H9 (cell line): ENCODE data around the gene CWC27. TPM values are rescaled to one million over a fixed set of nuclear protein-coding genes. Genes with fewer than 3 reads are reported as not detected.

ENCODE experiments used
- DNase-seq: peaks from one replicate; pipeline ENCODE4 v3.0.0-alpha.2; 2017
- H2AFZ ChIP-seq: one replicate; pipeline ENCODE4 v1.6.1; 2013; ENCODE audit warnings: mild to moderate bottlenecking, low read length, control low read depth, moderate library complexity
- H2AK5ac ChIP-seq: 2 replicates; pipeline ENCODE4 v1.6.1; 2013; ENCODE audit warnings: low read length, control low read depth, mixed read lengths; ENCODE audit not compliant: insufficient read length
- H2BK120ac ChIP-seq: one replicate; pipeline ENCODE4 v1.6.1; 2013; ENCODE audit warnings: low read depth, mild to moderate bottlenecking, low read length, control low read depth, inconsistent platforms; ENCODE audit not compliant: poor library complexity, severe bottlenecking
- H2BK12ac ChIP-seq: 2 replicates; pipeline ENCODE4 v1.6.1; 2013; ENCODE audit warnings: low read length, control low read depth, mixed read lengths, low read depth; ENCODE audit not compliant: insufficient read length
- H2BK15ac ChIP-seq: 2 replicates; pipeline ENCODE4 v1.6.1; 2013; ENCODE audit warnings: low read depth, low read length, control low read depth
- H2BK20ac ChIP-seq: one replicate; pipeline ENCODE4 v1.6.1; 2013; ENCODE audit warnings: low read depth, mild to moderate bottlenecking, low read length, control low read depth, inconsistent platforms; ENCODE audit not compliant: poor library complexity, severe bottlenecking
- H2BK5ac ChIP-seq: 2 replicates; pipeline ENCODE4 v1.6.1; 2013; ENCODE audit warnings: low read length, control low read depth, mixed read lengths; ENCODE audit not compliant: insufficient read length
- H3K14ac ChIP-seq: 2 replicates; pipeline ENCODE4 v1.6.1; 2013; ENCODE audit warnings: low read length, control low read depth; ENCODE audit not compliant: insufficient read depth
- H3K18ac ChIP-seq: 2 replicates; pipeline ENCODE4 v1.6.1; 2013; ENCODE audit warnings: low read depth, mild to moderate bottlenecking, mixed read lengths, low read length, control low read depth; ENCODE audit not compliant: insufficient read length
- H3K23ac ChIP-seq: 2 replicates; pipeline ENCODE4 v1.6.1; 2013; ENCODE audit warnings: low read length, control low read depth, mixed read lengths, low read depth; ENCODE audit not compliant: insufficient read length
- H3K23me2 ChIP-seq: 2 replicates; pipeline ENCODE4 v1.6.1; 2013; ENCODE audit warnings: low read depth, mild to moderate bottlenecking, mixed read lengths, low read length, control low read depth; ENCODE audit not compliant: insufficient read length, poor library complexity, severe bottlenecking
- H3K27ac ChIP-seq: 2 replicates; pipeline ENCODE4 v1.5.1; 2013; ENCODE audit warnings: low read length, control low read depth, mixed read lengths, low read depth; ENCODE audit not compliant: insufficient read length
- H3K27me3 ChIP-seq: 2 replicates; pipeline ENCODE4 v1.6.1; 2013; ENCODE audit warnings: low read length, control low read depth, inconsistent platforms; ENCODE audit not compliant: insufficient read depth
- H3K4ac ChIP-seq: 2 replicates; pipeline ENCODE4 v1.6.1; 2013; ENCODE audit warnings: low read depth, mild to moderate bottlenecking, control low read depth, inconsistent platforms, low read length, moderate library complexity
- H3K4me1 ChIP-seq: 2 replicates; pipeline ENCODE4 v1.6.1; 2013; ENCODE audit warnings: low read length, control low read depth, inconsistent platforms; ENCODE audit not compliant: insufficient read depth
- H3K4me2 ChIP-seq: 2 replicates; pipeline ENCODE4 v1.6.1; 2013; ENCODE audit warnings: low read length, control low read depth, mixed read lengths; ENCODE audit not compliant: insufficient read length, insufficient read depth
- H3K56ac ChIP-seq: 2 replicates; pipeline ENCODE4 v1.6.1; 2013; ENCODE audit warnings: low read depth, mild to moderate bottlenecking, mixed read lengths, low read length, control low read depth; ENCODE audit not compliant: insufficient read length
- H3K79me1 ChIP-seq: 2 replicates; pipeline ENCODE4 v1.6.1; 2013; ENCODE audit warnings: low read depth, mild to moderate bottlenecking, moderate library complexity, low read length, control low read depth, inconsistent platforms; ENCODE audit not compliant: insufficient read depth, poor library complexity, severe bottlenecking
- H3K79me2 ChIP-seq: 2 replicates; pipeline ENCODE4 v1.6.1; 2013; ENCODE audit warnings: low read length, control low read depth, inconsistent platforms; ENCODE audit not compliant: insufficient read depth
- H3K9ac ChIP-seq: 2 replicates; pipeline ENCODE4 v1.6.1; 2013; ENCODE audit warnings: low read length, control low read depth, mixed read lengths; ENCODE audit not compliant: insufficient read length; ENCODE audit errors: extremely low read depth
- H3K9me3 ChIP-seq: one replicate; pipeline ENCODE4 v1.6.1; 2013; ENCODE audit warnings: low read depth, low read length, inconsistent platforms; ENCODE audit not compliant: control insufficient read depth
- H3T11ph ChIP-seq: one replicate; pipeline ENCODE4 v1.6.1; 2013; ENCODE audit warnings: mild to moderate bottlenecking, low read length, control low read depth, inconsistent platforms
- H4K20me1 ChIP-seq: one replicate; pipeline ENCODE4 v1.6.1; 2013; ENCODE audit not compliant: control insufficient read depth, insufficient read length, insufficient read depth
- H4K5ac ChIP-seq: 2 replicates; pipeline ENCODE4 v1.6.1; 2013; ENCODE audit warnings: low read depth, mild to moderate bottlenecking, mixed read lengths, low read length, control low read depth; ENCODE audit not compliant: insufficient read length
- H4K8ac ChIP-seq: replicated peaks from 2 replicates; pipeline ENCODE4 v1.6.1; 2013; ENCODE audit warnings: low read length, control low read depth, mixed read lengths, low read depth; ENCODE audit not compliant: insufficient read length
- H4K91ac ChIP-seq: 2 replicates; pipeline ENCODE4 v1.6.1; 2013; ENCODE audit warnings: low read depth, mild to moderate bottlenecking, moderate library complexity, mixed read lengths, low read length, control low read depth; ENCODE audit not compliant: insufficient read length
- H3K27ac Mint-ChIP-seq, 3 experiments: 2 replicates in 2 of 3; 3 replicates in 1 of 3; pipeline ENCODE4 v1.8.0; 2020 to 2021; ENCODE audit warnings: mixed read lengths in 3 of 3, mild to moderate bottlenecking in 1 of 3, moderate library complexity in 1 of 3
- H3K27me3 Mint-ChIP-seq: 2 replicates; pipeline ENCODE4 v1.8.0; 2021; ENCODE audit warnings: low read depth, mild to moderate bottlenecking, moderate library complexity, mixed read lengths
- H3K36me3 Mint-ChIP-seq, 3 experiments: 2 replicates in 2 of 3; 3 replicates in 1 of 3; pipeline ENCODE4 v1.8.0; 2020 to 2021; ENCODE audit warnings: low read depth in 3 of 3, mixed read lengths in 3 of 3; ENCODE audit not compliant: insufficient read depth in 1 of 3
- H3K4me1 Mint-ChIP-seq, 2 experiments: 2 replicates each; pipeline ENCODE4 v1.8.0; 2020; ENCODE audit warnings: mixed read lengths in 2 of 2
- H3K4me3 Mint-ChIP-seq, 2 experiments: 2 replicates in 1 of 2; 3 replicates in 1 of 2; pipeline ENCODE4 v1.8.0; 2020 to 2021; ENCODE audit warnings: mild to moderate bottlenecking in 2 of 2, mixed read lengths in 2 of 2, moderate library complexity in 1 of 2
- H3K9me3 Mint-ChIP-seq, 2 experiments: 2 replicates in 1 of 2; 3 replicates in 1 of 2; pipeline ENCODE4 v1.8.0; 2020; ENCODE audit warnings: mild to moderate bottlenecking in 2 of 2, mixed read lengths in 2 of 2, moderate library complexity in 1 of 2
- CTCF ChIP-seq: fragments of 200-600 bp; sonication (generic); conservative IDR thresholded peaks from 3 replicates; pipeline ENCODE4 v1.8.0; 2021; ENCODE audit warnings: antibody characterized with exemption, mild to moderate bottlenecking
- WGBS: extraction: QIAGEN DNeasy Blood & Tissue Kit; methylation state at CpG from one replicate; pipeline ENCODE4 v1.1.7; 2013; ENCODE audit warnings: missing lambda C conversion rate, low lambda C conversion rate, mixed read lengths; ENCODE audit not compliant: insufficient read length; ENCODE audit errors: extremely low coverage; 5-methylcytosine and 5-hydroxymethylcytosine counted together
- total RNA-seq: library from RNA; stranded (reverse); gene quantifications from 2 replicates; pipeline ENCODE4 v1.2.1, GENCODE V29; 2021

The CWC27 gene
- total RNA-seq, 1 experiment from 2014 or later = 41.9 TPM

DNA sequence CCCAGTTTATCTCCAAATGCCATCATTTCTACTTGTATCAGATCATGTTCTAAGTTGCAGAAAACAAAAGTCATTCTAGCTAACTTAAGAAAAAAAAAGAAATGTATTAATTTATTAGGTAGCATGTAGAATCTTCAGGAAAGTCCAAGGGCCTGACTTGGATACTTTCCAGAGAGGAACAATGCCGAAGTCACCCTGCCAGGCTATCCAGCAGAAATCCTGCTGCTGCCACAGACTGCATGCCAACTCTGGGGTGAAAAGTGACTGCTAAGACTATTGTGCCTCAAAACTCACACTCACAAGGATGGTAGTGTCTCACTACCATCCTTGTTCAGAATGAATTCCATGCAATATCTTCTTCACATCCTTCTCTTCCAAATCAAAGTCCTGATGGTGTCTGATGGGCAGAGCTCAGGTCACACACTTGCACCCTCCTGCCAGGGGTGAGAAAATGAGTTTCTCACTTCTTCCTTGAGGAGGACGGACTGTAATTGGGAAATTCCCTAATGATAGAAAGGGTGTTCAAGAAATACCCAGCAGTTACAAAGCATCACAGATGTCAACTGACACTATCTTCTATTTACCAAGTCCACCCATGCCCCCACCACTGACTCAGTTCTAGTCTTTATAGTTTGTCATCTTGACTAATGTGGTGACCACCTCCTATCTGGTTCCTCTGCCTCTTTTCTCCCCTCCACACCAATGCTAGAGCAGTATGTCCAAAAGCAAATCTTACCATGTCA lies 279.4 kb downstream of the CWC27 start:
- Histone ChIP-seq H3K23me2 (no peaks in the 10 kb centered on the region), H3K9ac (no peak overlapping the region), H3K9me3 (no peaks in the 10 kb centered on the region), H3K14ac (no peak overlapping the region), H3K79me2 (no peaks in the 10 kb centered on the region), H2BK120ac (no peak overlapping the region), H4K91ac (no peak overlapping the region), H2BK15ac (no peak overlapping the region), H2AFZ (no peak overlapping the region), H4K5ac (no peak overlapping the region), H3K56ac (no peak overlapping the region), H3K4ac (no peak overlapping the region), H2BK12ac (no peak overlapping the region), H2BK20ac (no peak overlapping the region), H3K18ac (no peak overlapping the region), H2AK5ac (no peak overlapping the region), H4K20me1 (no peaks in the 10 kb centered on the region), H4K8ac (no peak overlapping the region), H2BK5ac (no peak overlapping the region), H3K4me2 (no peak overlapping the region), H3K27ac (no peak overlapping the region), H3K23ac (no peak overlapping the region), H3K4me1 (no peaks in the 10 kb centered on the region), H3K79me1 (no peaks in the 10 kb centered on the region), H3K27me3 (no peaks in the 10 kb centered on the region), H3T11ph (no peak overlapping the region)
- no peak overlapping the region for H3K27ac Mint-ChIP-seq
- WGBS = no CpG with 5 or more reads among the region's 2 CpGs
- no peaks in the 10 kb centered on the region for H3K36me3 Mint-ChIP-seq
- no peak for DNase-seq
- TF ChIP-seq CTCF = no peak
- H3K4me3 Mint-ChIP-seq = no peak overlapping the region
- no peaks in the 10 kb centered on the region; a peak in 1 of 5 replicates for H3K9me3 Mint-ChIP-seq
- H3K27me3 Mint-ChIP-seq = no peaks in the 10 kb centered on the region
- H3K4me1 Mint-ChIP-seq = no peaks in the 10 kb centered on the region
